HG02642 (cell line): ENCODE results near the gene FGD2.
"Not testable (repeated sequence)": the region's sequence is repeated elsewhere in the genome, so short reads cannot be mapped to it uniquely, and the experiment has no call there.

Experiments
- ATAC-seq: cut with Tn5 transposase; IDR thresholded peaks from one replicate; pipeline ENCODE4 v1.9.1; 2021; ENCODE audit warnings: mild to moderate bottlenecking; ENCODE audit not compliant: unreplicated experiment, poor library complexity

The FGD2 gene

DNA sequence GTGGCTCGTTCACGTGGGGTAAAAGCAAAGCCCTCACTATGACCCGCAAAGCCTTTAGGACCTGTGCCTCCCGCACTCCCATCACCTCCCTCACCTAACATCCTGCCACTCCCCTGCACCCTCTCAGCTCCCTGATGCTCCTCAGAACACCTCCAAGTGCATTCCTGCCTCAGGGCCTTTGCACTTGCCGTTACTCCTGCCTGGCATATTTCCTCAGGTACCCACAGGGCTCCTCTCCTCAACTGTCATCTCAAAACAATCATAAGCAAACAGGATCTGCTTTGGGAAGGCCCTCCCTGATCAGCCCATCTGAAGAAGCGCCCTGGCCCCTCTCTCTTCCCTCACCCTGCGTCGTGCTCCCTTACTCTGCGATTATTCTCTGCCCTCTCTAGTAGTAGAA is 49.1 kb downstream of the FGD2 start:
- ATAC-seq, result no peak

DNA sequence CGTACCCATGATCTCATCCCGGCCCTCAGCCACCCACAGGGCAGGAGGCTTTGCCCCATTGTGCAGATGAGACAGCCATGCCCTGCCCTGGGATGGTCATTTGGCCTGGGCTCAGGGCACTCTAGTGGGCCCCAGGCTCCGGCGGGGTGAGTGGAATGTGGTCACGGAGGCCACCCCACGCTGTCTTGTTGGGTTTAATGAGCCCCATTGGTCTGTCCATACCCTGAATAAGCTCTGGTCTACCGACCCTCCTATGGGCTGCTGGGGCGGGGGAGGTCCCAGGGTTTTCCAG is 50.6 kb downstream of the FGD2 start:
- no peak for ATAC-seq

DNA sequence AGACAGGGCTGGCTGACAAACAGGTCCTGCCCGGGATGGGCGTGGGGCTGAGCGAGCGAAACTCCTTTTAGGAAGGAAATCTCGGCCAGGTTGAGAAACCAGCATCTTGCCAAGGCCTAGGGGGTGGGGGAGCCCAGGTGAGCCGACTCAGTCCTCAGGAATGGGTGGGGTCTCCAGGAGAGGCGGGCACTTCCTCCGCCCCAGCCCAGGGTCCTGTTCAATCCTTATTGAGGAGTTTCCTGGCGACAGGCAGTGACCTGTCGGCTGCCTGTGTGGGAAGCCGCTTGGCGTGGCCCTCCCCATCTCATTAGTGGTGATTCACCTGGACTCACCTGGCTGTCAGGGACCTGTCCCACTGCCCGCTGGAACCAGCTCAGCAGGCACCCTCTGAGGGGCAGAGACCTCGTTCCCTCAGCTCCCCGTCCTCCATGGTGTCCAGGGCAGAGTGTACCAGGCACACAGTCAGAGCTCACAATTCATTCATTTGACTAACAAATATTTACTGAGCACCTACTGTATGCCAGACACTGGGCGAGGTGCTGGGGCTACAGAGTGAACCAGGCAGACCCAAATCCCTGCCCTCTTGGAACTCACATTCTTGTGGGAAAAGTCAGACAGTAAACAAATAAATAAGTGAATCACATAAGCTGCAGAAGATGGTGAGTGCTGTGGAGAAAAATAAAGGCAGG is 51.1 kb downstream of the FGD2 start:
- ATAC-seq, result no peak

DNA sequence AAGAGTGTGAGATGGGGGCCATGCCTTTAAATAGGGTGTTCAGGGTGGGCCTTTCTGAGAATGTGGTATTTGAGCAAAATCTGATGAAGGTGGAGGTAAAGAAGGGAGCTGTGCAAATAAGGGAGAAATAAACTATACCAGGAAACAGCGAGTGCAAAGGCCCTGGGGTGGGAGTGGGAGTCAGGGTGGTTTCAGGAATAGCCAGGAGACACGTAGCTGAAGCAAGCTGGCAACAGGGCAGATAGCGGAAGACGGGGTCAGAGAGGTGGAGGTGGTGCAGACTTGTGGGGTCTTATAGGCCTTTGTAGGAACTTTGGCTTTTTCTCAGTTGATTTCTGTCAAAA is 51.6 kb downstream of the FGD2 start:
- ATAC-seq, result no peak

DNA sequence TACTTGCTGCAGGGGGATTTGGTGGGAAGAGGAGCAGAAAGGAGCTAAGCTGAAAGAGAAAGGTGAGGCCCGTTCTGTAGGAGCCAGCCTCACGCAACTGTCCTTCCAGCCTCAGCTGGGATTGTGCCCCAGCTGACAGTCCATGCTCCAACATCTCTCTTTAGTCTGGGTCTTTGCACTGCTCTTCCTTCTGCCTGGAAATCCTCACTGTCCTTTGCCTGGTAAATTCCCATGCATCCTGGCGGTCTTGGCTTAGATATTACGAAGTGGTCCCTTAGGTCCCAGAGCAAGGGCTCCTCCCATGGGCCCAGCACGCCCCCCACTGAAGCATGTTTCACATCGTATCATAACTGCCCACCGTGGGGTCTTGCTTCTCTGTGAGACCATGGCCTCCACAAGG is 52.2 kb downstream of the FGD2 start:
- no peak for ATAC-seq

DNA sequence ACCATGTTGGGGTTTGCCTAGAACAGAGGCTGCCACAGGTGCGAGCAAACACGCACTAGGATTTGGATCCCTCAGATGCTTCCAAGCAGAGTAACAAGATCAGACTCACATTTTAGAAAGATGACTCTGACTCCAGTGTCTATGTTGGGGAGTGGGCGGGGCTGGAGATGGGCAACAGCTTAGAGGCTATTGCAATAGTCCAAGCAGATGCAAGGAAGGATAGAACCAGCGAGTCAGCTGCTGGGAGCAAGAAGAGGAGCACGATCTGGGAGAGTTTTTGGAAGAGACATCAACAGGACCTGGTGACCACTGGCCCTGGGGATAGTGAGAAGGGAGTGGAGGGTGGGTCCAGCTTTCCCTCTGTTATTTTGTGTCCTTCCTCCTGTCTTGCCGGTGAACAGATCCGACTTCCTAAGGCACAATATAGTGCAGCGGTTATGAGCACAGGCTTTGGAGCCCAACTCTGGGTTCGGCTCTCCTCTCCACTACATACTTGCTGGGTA is 52.7 kb downstream of the FGD2 start:
- no peak for ATAC-seq

DNA sequence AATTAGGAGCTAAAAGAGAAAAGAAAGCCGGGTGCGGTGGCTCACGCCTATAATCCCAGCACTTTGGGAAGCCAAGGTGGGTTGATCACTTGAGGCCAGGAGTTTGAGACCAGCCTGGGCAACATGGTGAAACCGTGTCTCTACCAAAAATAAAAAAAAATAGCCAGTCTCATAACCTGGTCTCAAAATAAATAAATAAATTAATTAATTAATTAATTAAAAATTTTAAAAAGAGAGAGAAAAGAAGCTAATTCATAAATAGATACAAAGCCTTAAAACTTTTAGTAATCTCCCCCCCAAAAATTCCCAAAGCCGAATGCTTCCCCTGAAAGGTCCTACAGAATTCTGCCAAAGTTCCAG is 53.5 kb downstream of the FGD2 start:
- ATAC-seq, result not testable (repeated sequence)

DNA sequence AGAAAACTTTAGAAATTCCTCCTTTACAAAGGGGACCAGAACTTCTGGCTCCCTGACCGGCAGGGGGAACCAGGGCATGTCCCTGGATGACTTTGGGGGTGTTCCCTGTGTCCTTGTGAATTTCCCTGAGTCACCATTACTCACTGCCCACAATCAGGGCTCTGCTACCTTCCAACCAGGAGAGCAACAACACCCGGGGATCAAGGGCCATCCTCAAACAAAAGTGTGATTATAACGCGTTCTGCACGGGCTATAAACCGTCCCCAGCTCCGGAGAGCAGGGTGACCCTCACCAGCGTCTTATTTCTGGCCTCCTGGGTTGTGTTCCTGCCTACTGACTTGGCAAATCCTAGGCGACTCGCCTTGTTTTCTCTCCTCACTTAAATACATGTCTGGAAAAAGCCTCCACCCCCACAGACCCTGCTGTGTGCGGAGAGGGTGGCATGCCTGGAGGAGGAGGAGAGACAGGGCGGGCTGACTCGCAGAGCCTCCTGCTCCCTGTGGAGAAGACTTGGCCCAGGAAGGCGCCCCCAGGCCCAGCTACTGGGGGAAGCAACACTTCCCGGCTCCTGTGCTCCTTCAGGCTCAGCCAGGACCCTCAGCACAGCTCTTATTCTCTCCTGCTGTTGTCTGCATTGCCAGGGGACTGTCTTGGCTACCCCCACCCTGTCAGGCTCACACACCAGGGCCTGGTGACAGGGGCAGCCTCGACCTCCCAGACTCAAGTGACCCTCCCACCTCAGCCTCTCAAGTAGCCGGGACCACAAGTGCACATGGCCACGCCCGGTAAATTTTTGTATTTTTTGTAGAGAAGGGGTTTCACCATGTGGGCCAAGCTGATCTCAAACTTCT is 54.1 kb downstream of the FGD2 start:
- ATAC-seq, result no peak

DNA sequence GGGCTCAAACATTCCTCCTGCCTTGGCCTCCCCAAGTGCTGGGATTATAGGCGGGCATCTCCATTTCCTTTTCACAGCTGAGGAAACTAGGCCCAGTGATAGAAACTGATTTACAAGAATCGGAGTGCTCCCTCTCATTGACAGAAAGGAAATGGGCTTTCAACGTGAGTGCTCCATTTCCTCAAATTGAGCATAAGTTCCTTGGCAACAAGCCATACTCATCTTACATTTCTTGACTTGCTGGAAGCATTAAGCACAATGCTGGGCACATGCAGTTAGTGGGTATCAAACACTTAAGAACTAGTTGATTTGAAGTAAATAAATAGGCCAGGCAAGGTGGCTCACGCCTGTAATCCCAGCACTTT is 54.7 kb downstream of the FGD2 start:
- ATAC-seq, result no peak

DNA sequence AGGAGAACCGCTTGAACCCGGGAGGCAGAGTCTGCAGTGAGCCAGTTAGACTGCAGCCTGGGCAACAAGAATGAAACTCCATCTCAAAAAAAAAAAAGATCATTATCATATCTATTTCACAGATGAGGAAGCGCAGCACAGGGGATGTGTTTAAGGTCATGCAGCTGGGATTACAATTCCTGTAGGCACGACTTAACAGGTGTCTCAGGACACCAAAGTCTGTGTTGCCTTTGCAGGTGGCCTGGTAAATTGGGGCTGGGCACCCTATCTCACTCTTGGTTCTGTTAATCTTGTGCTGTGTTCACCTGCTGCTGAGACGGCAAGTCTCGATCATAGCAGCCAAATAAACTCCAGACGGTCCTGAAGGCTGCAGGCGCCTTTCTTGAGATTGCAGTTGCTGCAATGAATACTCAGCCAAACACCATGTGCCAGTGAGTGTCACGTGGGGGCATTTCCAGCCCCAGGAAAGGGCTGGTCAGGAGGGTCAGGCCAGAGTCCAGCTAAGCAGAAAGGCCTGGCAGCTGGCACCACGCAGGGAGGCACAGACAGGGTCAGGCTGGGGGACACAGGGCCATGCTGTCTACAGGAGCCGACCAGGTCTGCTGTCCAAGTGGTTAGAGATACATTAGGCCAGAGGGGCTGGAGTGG is 55.8 kb downstream of the FGD2 start:
- no peak for ATAC-seq

DNA sequence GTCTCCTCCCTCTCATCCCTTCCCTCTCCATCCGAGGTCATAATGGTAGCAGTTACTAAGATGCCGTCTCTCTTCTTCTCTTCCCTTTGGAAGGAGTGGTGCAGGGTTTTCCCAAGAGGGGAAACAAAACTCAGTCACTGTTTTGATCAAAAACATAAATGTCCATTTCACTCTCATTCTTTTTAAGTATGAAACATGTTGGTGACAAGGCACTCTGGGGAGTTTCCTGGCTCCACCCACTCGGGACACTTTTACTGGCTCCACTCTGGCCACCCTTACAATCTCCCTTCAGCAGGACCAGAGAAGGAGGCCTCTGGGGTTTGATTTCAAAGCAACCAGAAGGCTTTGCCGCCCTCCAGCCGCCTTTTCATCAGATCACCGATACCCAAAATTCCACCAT is 57.0 kb downstream of the FGD2 start:
- no peak for ATAC-seq

DNA sequence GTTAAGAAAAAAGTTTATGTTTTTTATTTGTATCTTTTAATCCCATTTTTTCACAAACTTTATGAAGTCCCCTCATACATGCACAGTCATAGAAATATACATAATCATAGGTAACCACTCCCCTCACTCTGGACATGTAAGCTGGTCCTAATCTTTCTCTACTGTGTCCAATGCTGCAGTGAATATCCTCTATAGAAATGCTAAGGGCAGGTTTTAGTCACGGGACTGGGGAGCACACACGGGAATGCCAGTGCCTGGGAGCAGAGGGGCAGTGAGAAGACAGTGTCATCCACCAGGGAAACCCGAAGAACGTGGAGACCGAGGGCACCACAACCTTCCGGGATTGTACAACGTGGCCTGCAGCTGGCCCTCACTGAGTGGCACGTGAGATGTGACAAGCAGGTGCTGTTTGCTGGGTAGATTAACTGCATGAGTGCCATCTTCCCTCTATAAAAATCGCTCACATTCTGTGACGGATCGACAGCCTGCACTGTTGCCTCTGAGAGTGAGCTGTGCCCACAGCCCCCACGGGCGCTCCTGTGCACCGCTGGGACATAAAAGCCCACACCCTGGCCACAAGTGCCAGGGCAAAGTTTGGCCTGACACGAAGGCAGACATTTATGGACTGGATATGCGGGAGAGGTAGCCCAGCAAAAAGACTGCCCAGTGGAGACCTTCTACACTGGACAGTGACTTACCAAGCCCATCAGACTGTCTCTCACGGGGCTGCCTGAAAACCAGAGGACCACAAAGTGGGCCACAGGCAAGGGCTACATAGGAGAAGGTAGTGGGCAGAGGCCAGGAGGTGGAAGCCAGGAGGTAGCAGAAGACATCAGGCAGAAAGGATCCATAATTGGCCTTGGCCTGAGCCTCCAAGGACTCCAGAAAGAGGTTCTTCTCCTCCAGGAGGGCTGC is 63.2 kb downstream of the FGD2 start:
- ATAC-seq, result no peak

DNA sequence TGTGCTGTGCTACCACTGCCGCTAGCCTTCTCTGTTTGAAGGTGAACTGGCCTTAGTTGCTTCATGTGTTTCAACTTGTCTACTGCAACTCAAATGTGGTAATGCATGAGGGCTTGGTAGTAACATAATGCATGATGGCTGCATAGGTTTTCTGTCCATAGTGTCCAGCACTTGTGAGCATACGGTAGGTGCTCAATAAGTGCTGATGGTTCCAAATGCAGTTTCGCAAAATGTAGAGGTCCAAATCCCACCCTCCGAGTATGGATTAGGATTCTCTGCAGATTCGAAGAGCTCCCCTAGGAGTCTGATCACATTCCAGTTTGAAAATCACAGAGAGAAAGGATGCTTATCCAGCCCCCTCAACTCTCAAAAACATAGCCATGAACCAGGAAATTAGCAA is 64.2 kb downstream of the FGD2 start:
- no peak for ATAC-seq

DNA sequence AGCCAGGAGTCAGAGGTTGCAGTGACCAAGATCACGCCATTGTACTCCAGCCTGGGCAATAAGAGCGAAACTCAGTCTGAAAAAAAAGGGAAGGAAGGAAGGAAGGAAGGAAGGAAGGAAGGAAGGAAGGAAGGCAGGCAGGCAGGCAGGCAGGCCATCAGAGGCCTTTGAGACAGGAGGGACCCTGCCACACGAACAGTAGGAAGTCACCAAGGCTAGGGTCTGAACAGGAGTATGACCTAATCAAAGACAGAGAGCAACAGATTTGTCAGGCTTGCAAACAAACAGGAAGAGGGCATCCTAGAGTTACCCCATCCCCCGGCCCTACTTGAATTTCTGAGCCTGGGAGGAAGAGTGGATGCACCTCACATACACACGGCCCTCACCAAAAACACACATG is 67.1 kb downstream of the FGD2 start:
- no peak for ATAC-seq

DNA sequence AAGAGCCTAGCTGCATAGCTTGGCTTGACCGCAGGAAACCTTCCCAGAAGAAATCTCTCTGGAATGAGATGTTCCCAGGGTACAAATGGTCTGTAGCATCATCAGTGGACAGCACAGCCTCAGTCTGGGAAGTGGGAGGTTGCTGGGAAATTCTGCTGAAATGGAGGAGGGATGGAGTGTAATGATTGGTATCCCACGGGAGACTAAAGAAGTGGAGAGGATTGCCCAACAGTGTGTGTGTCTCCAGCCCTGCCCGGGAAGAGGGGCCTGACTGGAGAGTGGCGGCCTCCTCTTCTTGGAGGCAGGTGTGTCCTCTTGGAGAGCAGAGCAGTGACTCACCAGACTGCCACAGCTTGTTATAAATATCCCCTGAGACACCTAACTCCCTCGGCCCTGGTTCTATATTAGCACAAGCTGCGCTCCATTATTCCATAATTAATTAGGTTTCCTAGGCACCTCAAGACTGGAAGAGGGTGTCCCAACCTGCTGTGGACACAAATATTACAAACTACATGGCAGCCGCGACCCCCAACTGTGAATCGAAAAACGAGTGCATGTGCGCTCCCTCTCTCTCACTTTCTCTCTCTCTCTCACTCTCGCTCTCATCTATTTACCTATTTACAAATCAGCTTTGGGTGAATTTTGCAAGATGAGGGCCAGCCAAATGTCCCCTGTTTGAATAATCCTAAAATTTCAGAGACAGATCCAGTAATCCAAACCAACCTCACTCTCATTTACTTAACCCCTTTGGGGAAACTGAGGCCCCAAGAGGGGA is 68.8 kb downstream of the FGD2 start:
- no peak for ATAC-seq

DNA sequence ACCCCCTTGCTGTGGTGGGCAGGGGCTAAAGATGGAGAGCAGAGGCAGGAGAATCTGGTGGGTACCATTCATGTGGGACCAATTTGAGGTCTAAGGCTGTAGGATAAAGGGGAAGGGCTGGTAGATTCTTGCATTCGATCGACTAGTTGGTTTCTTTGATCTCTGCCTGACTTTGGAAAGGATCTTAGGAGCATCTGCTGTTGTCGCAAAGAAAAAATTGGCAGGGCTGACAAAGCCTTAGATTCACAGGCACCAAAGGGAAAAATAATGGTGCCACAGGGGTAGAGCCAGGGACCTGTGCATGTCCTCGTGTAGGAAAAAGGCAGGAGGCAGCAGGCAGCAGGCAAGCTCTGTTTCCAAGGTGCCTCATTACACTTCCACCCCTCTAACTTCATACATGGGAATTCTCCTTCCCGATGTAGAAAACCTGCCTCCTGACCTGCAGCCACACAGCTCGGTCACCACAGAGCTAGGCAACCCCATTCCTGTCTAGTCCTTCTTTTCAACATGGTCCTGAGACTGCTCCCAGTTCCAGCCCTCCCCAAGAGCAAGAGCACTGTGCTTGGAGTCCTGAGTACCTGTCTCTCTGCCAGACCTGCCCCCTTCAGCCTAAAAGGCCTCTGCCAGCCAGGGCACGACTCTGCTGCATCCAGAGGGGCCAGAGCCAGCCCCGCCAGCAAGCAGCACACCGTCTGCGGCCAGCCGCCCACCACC is 71.9 kb downstream of the FGD2 start:
- no peak for ATAC-seq

DNA sequence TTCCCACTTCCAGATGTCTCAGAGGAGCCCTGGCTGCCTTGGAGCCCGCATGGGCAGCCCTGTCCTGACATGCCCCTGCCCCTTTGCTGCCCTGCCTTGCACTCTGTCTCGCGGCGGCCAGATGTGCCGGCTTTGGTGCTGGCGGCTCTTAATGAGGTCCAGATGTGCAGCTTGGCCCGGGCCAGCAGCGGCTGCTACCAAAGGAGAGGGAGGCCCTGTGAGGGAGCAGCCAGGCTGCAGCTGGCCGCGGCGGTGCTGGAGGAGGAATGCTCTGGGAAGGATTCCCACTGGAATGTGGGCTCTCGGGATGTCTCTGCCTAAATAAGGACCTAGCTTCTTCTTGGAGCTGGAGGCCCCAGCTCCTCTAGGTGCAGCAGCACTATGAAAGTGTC is 72.4 kb downstream of the FGD2 start:
- ATAC-seq, result no peak
